IgD-negative memory B cell (primary cell): ENCODE data around the gene BCL7A. TPM values are rescaled to one million over a fixed set of nuclear protein-coding genes. Genes with fewer than 3 reads are reported as not detected.
"Not testable (repeated sequence)": the region's sequence is repeated elsewhere in the genome, so short reads cannot be mapped to it uniquely, and the experiment has no call there.

Experiments used
- H3K27ac Mint-ChIP-seq, 3 donors: one replicate each; pipeline ENCODE4 v1.8.0; 2020 to 2022; ENCODE audit warnings: mild to moderate bottlenecking in 3 of 3, mixed read lengths in 3 of 3, moderate library complexity in 1 of 3
- H3K27me3 Mint-ChIP-seq: one replicate; pipeline ENCODE4 v1.8.0; 2021; ENCODE audit warnings: mixed read lengths
- H3K36me3 Mint-ChIP-seq: one replicate; pipeline ENCODE4 v1.8.0; 2020; ENCODE audit warnings: mild to moderate bottlenecking, mixed read lengths
- H3K4me1 Mint-ChIP-seq, 3 donors: one replicate each; pipeline ENCODE4 v1.8.0; 2020 to 2022; ENCODE audit warnings: mixed read lengths in 3 of 3, mild to moderate bottlenecking in 1 of 3
- H3K4me3 Mint-ChIP-seq, 4 donors: one replicate each; pipeline ENCODE4 v1.8.0; 2020 to 2022; ENCODE audit warnings: mild to moderate bottlenecking in 4 of 4, mixed read lengths in 4 of 4, moderate library complexity in 3 of 4
- H3K9me3 Mint-ChIP-seq, 3 donors: one replicate each; pipeline ENCODE4 v1.8.0; 2020 to 2021; ENCODE audit warnings: mixed read lengths in 3 of 3, mild to moderate bottlenecking in 1 of 3
- polyA plus RNA-seq: library from polyadenylated mRNA; unstranded; fragments of 300-500 nt; fragmentation: Illumina TruSeq; gene quantifications from one replicate; pipeline ENCODE4 v1.2.3, GENCODE V29; 2021

BCL7A gene
- polyA plus RNA-seq, 1 donor from 2014 or later: 18.7 TPM

DNA sequence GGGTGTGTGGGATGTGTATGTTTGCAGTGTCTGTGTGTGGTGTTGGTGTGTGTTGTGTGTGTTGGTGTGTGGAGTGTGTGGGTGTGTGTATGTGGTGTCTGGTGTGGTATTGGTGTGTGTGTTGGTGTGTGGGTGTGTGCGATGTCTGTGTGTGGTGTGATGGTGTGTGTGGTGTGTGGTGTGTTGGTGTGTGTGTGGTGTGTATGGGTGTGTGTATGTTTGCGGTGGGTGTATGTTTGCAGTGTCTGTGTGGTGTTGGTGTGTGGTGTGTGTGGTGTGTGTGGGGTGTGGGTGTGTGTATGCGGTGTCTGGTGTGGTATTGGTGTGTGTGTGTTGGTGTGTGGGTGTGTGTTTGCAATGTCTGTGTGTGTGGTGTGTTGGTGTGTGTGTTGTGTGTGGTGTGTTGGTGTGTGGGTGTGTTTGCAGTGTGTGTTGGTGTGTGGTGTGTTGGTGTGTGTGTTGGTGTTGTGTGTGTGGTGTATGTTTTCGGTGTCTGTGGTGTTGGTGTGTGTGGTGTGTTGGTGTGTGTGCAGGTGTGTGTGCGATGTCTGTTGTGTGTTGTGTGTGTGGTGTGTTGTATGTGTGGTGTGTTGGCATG lies 72.6 kb downstream of the BCL7A start:
- H3K9me3 Mint-ChIP-seq: no peaks in the 10 kb centered on the region
- H3K36me3 Mint-ChIP-seq: peaks cover 5% of the 10 kb centered on the region
- H3K27me3 Mint-ChIP-seq: no peaks in the 10 kb centered on the region
- no peak overlapping the region for H3K27ac Mint-ChIP-seq
- H3K4me3 Mint-ChIP-seq: no peak overlapping the region
- H3K4me1 Mint-ChIP-seq: peaks cover 32 to 36% (median 33%) of the 10 kb centered on the region in 3 donors

DNA sequence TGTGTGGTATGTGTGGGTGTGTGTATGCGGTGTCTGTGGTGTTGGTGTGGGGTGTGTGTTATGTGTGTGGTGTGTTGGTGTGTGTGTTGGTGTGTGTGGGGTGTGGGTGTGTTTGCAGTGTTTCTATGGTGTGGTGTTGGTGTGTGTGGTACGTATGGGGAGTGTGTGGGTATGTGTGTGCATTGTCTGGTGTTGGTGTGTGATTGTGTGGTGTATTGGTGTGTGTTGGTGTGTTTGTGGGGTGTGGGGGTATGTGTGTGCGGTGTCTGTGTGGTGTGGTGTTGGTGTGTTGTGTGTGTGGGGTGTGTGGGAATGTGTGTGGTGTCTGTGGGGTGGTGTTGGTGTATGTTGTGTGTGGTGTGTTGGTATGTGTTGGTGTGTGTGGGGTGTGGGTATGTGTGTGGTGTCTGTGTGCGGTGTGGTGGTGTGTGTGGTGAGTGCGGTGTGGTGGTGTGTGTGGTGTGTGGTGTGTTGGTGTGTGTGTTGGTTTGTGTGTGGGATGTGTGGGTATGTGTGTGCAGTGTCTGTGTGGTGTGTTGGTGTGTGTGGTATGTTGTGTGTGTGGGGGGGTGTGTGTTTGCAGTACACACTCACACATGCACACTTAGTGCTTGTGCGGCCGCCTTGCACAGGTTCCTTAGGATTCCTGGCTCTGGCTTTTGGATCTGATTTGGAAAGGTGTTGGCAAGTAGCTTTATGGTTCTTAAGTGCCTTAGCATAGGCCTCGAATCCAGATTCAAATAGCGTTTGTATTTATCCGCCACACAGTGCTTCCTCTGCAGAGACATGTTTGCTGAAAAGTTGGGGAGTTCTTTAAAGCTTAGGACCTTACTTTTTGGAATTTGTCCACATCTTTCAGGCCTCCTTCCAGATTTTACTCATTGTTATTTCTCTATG lies 73.3 kb downstream of the BCL7A start:
- no peak overlapping the region for H3K4me3 Mint-ChIP-seq
- no peaks in the 10 kb centered on the region for H3K27me3 Mint-ChIP-seq
- H3K27ac Mint-ChIP-seq: no peak overlapping the region

DNA sequence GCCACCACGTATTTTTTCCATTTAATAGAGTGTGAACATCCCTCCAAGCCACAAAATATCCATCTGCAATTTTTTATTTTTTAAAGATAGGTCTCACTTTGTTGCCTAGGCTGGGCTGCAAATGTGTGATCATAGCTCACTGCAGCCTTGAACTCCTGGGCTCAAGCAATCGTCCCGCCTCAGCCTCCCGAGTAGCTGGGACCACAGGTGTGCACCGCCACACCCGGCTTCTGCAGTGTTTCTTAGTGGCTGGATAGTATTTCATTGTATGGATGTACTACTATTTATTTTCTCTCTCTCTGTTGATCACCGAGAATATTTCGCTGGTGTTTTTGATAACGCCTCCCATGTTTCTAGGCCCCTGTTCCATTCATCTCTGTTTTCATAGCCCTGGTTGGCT lies 74.3 kb downstream of the BCL7A start:
- no peak overlapping the region for H3K4me3 Mint-ChIP-seq

More for the DNA sequence above, 73.3 kb downstream of the BCL7A start:
- peaks cover 35 to 40% (median 35%) of the 10 kb centered on the region in 3 donors for H3K4me1 Mint-ChIP-seq
- H3K9me3 Mint-ChIP-seq: no peaks in the 10 kb centered on the region
- H3K36me3 Mint-ChIP-seq: no peaks in the 10 kb centered on the region

DNA sequence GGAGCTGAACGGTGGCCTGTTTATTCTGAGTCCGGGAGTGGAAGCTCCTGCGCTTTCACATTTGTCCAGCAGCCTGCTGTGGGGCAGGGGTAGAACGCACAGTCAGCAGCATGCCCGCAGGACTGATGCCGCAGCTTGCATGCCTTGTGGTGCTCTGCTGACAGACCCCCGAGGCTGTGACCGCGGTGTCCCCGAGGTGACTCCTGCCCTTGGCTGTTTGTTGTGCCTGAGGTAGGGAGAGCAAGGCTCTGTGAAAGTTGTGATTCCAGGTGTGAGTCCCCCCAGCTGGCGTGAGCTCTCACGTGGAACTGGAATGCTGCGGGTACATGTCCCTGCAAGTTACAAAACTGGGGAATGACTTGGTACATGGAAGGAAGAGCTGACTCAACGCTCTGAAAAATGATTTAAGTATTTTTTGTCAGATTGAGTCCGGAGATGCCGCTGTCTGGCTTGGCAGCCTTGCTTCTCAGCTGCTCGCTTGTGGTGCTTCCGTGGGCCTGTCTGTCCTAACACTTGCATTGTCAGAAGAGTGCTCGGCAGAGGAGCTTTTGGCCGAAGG lies 75.0 kb downstream of the BCL7A start:
- no peaks in the 10 kb centered on the region for H3K27me3 Mint-ChIP-seq
- no peak overlapping the region for H3K27ac Mint-ChIP-seq
- H3K4me3 Mint-ChIP-seq: no peak overlapping the region
- H3K4me1 Mint-ChIP-seq: peaks cover 38 to 45% (median 40%) of the 10 kb centered on the region in 3 donors
- H3K9me3 Mint-ChIP-seq: no peaks in the 10 kb centered on the region
- H3K36me3 Mint-ChIP-seq: no peaks in the 10 kb centered on the region

More for the DNA sequence above, 74.3 kb downstream of the BCL7A start:
- Mint-ChIP-seq H3K9me3 (no peaks in the 10 kb centered on the region), H3K27me3 (no peaks in the 10 kb centered on the region), H3K36me3 (no peaks in the 10 kb centered on the region), H3K4me1 (peaks cover 40 to 45% (median 44%) of the 10 kb centered on the region in 3 donors), H3K27ac (no peak overlapping the region)

DNA sequence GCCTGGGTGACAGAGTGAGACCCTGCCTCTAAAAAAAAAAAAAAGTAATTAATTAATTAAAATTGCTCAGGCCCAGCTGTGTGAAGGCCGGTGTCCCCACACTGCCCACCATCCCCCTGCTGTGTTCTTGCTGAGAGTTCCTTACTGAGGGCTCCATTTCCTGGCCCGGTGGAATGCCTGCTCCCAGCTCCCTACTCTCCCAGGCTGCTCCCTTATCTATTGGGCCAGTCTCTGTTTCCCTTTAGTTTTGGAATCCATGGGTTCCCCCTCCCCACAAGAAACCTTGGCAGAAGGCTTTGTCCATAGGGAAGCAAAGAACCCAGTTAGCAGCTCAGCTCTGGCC lies 75.9 kb downstream of the BCL7A start:
- Mint-ChIP-seq H3K27ac (peak overlapping the region in 1 of 3 donors; percentile 76), H3K36me3 (peaks cover 2% of the 10 kb centered on the region), H3K4me3 (no peak overlapping the region), H3K4me1 (peaks cover 38 to 46% (median 43%) of the 10 kb centered on the region in 3 donors), H3K27me3 (no peaks in the 10 kb centered on the region), H3K9me3 (no peaks in the 10 kb centered on the region)

DNA sequence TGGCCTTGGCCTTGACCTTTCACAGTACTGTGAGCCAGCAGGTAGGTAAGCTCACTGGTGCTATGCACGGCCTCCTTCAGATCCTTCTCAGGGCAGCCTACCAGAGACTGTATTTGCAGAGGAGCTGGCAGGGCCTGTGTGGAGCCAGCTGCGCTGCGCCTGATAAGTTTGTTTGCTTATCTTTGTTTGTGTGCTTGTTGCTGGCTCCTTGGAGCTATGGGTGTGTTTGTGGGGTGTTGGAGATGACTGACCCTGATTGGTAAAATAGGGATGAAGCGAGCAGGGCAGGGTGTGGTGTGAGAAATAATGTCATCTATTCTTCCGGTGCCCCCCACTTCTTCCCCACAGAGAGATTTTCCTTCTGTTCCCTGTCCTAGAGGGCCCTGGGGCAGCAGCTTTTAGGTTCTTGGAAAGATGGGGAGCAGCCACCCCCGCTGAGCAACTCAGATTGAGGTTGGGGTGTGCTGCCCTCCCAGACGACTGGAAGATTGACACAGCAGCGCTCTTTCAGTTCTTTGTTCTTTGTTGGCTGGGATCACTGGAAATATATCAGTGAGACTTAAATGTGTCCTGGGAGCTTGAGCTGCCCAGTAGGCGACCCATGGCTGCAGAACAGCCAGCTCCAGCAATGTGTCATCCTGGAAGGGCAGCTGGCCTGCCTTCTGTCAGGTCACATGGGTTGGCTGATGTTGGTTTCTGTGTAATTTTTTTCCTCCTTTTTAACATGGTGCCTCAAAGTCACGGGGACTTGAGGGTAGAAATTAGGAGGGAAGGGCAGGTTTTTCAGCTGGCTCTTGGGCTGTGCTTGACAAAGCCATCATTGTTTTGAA lies 76.5 kb downstream of the BCL7A start:
- H3K27ac Mint-ChIP-seq: peak overlapping the region in 1 of 3 donors; percentile 76
- H3K36me3 Mint-ChIP-seq: peaks cover 4% of the 10 kb centered on the region
- peak overlapping the region in 2 of 4 donors; percentile 43 to 83 for H3K4me3 Mint-ChIP-seq
- no peaks in the 10 kb centered on the region for H3K27me3 Mint-ChIP-seq
- H3K4me1 Mint-ChIP-seq: peaks cover 40 to 48% (median 45%) of the 10 kb centered on the region in 3 donors
- no peaks in the 10 kb centered on the region for H3K9me3 Mint-ChIP-seq

DNA sequence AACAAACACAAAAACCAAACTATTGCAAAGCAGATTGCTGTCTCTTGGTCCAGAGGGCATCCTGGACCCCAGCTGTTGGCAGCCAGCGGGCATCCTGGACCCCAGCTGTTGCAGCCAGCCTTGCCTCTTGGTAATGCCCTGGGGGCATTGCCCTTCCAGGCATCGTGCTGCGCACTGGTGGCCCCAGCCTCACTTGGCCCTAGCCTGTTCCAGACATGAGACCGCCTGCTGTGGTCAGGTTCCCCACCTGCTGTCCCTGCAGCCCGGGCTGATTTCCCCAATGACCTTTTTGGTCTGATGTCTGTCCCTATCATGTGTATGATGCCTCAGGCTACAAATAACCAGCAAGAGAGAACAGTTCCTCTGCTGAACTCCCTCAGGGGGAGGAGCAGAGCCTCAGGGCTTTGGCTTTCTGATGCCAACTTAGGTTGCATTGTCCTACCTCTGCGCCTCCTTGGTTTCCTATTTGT lies 77.6 kb downstream of the BCL7A start:
- Mint-ChIP-seq H3K4me1 (peaks cover 40 to 51% (median 51%) of the 10 kb centered on the region in 3 donors), H3K4me3 (peak overlapping the region in 2 of 4 donors; percentile 61 to 81)

DNA sequence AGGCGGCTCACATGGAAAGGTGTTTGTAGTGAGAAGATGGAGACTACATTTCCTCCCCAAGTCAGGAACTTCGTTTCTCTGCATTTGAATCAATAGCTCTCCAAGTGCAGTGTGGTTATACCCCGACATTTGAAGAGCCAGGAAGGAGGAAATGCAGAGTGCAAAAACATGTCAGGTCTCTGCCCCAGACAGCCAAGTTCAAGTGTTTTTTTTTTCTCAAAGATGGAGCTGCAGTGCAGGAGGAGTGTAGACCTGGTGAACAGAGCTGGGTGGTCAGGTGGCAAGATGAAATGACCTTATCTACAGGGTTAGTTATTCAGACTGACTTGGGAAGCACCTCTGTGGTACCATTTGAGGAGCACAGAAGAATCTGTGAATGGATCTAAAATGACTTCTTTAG lies 78.2 kb downstream of the BCL7A start:
- Mint-ChIP-seq H3K36me3 (peaks cover 4% of the 10 kb centered on the region), H3K4me3 (peak overlapping the region in 3 of 4 donors; percentile 50 to 81 (median 61)), H3K9me3 (no peaks in the 10 kb centered on the region), H3K27ac (peak overlapping the region in 2 of 3 donors; percentile 71 to 86), H3K27me3 (no peaks in the 10 kb centered on the region), H3K4me1 (peaks cover 42 to 54% (median 53%) of the 10 kb centered on the region in 3 donors)

More for the DNA sequence above, 77.6 kb downstream of the BCL7A start:
- Mint-ChIP-seq H3K27me3 (no peaks in the 10 kb centered on the region), H3K27ac (peak overlapping the region in 2 of 3 donors; percentile 71 to 86), H3K9me3 (no peaks in the 10 kb centered on the region), H3K36me3 (peaks cover 4% of the 10 kb centered on the region)

DNA sequence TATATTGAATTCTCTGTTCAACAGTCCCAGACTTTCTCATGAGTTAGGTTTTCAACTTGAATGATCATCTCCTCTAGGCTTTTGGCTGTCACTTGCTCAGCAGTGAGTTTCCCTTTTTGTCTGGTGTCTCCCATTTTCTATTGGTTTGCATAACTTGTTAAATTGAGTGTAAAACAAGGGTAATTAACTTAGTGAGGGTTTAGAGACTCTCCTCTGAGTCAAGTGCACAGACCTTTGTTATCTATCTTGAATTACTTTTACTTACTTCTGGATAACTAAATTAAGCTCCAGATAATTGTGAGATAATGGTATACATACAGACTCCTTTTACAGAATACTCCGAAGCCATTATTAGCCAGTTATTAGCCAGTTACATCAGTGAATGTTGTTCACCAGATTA lies 78.9 kb downstream of the BCL7A start:
- Mint-ChIP-seq H3K4me1 (peaks cover 46 to 56% (median 56%) of the 10 kb centered on the region in 3 donors), H3K4me3 (peak overlapping the region in 1 of 4 donors; percentile 78), H3K9me3 (no peaks in the 10 kb centered on the region), H3K36me3 (peaks cover 4% of the 10 kb centered on the region), H3K27me3 (no peaks in the 10 kb centered on the region), H3K27ac (peak overlapping the region in 1 of 3 donors; percentile 64)

DNA sequence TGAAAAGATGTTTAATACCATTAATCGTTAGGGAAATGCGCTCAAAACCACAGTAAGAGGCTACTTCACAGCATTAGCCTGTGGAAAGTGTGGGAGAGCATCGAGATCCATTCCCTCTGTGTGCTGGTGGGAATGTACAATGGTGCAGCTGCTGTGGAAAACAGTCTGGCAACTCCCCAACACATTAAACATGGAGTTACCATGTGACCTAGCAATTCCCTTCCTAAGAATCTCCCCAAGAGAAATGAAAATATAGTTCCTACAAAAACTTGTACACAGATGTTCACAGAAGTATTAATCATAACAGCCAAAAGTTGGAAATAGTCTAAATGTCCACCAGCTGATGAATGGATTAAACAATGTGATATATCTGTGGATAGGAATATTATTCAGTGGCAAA lies 80.6 kb downstream of the BCL7A start:
- peaks cover 41 to 58% (median 57%) of the 10 kb centered on the region in 3 donors for H3K4me1 Mint-ChIP-seq
- no peak overlapping the region for H3K27ac Mint-ChIP-seq
- no peaks in the 10 kb centered on the region for H3K9me3 Mint-ChIP-seq
- no peaks in the 10 kb centered on the region for H3K27me3 Mint-ChIP-seq
- peaks cover 8% of the 10 kb centered on the region for H3K36me3 Mint-ChIP-seq
- H3K4me3 Mint-ChIP-seq: no peak overlapping the region

DNA sequence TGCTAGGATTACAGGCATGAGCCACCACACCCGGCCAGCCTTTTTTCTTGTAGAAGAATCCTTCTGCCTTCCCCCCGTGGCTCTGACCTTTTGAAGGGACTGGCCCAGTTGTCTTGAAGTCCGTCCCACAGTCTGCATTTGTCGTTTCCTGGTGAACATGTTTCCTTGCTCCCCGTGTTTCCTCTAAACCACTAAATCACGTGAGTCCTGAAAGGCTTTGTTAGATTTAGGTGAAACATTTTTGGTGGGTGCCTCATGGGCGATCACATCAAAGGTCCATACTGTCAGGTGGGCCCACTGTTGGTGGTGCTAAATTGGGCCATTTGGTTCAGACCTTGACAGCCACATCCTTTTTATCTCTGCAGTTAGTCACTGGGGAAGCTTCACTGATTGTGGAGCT lies 83.2 kb downstream of the BCL7A start:
- H3K27me3 Mint-ChIP-seq: no peaks in the 10 kb centered on the region
- H3K4me3 Mint-ChIP-seq: peak overlapping the region in 1 of 4 donors; percentile 8
- H3K4me1 Mint-ChIP-seq: peaks cover 31 to 49% (median 48%) of the 10 kb centered on the region in 3 donors
- no peak overlapping the region for H3K27ac Mint-ChIP-seq
- H3K9me3 Mint-ChIP-seq: no peaks in the 10 kb centered on the region
- peaks cover 11% of the 10 kb centered on the region for H3K36me3 Mint-ChIP-seq

DNA sequence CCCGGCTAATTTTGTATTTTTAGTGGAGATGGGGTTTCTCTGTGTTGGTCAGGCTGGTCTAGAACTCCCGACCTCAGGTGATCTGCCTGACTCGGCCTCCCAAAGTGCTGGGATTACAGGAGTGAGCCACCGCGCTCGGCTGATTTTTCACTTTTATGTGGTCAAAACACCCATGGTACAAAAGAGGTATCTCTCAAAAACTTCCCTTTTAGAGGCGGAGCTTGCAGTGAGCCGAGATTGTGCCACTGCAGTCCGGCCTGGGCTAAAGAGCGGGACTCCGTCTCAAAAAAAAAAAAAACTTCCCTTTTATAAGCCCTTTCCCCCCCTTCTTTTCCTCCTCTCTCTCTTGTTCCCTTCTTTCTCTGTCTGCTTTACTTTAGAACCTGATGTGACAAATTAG lies 83.8 kb downstream of the BCL7A start:
- H3K4me3 Mint-ChIP-seq: peak overlapping the region in 2 of 4 donors; percentile 58 to 78
- not testable (repeated sequence) for H3K27me3 Mint-ChIP-seq, H3K9me3 Mint-ChIP-seq, H3K27ac Mint-ChIP-seq
- peaks cover 11% of the 10 kb centered on the region for H3K36me3 Mint-ChIP-seq
- peaks cover 25 to 43% (median 42%) of the 10 kb centered on the region in 3 donors for H3K4me1 Mint-ChIP-seq

DNA sequence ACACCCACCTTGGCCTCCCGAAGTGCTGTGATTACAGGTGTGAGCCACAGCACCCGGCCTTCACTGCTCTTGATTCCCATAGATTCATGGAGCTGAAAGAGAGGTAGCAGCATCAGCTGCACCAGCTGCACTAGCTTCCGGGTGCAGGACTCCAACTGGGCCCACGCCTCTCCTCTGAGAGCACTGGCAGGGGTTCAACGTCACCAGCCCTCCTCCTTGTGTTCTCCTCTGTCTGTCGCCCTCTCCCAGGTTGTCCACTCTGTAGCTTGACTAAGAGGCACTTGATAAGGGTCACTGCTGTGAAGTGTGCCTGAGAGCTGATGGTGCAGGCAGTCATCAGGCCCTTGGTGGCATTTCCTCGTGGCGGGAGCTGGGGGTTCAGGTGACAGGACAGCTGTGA lies 85.2 kb downstream of the BCL7A start:
- no peak overlapping the region for H3K4me3 Mint-ChIP-seq
- H3K4me1 Mint-ChIP-seq: peaks cover 20 to 38% (median 35%) of the 10 kb centered on the region in 3 donors
- H3K9me3 Mint-ChIP-seq: no peaks in the 10 kb centered on the region
- no peak overlapping the region for H3K27ac Mint-ChIP-seq
- H3K36me3 Mint-ChIP-seq: peaks cover 11% of the 10 kb centered on the region
- H3K27me3 Mint-ChIP-seq: no peaks in the 10 kb centered on the region

DNA sequence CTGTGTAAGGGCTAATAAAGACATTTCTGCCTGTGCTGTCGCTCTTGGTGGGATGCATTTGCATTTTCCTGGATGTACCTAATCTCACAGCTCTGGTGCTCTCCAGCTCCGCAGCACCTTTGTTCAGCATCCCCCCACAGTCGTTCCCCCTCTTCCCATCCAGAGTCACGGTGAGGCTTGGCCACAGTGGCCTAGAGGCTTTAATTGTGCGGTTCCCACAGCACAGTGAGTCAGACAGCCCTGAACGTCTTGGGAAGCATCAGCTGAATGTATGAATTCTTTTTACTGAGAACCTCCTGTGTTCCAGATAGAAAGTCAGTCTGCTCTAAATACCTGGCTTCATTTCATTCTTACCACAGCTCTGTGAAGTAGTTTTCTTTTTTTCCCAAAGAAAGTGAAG lies 85.6 kb downstream of the BCL7A start:
- Mint-ChIP-seq H3K27me3 (no peaks in the 10 kb centered on the region), H3K4me1 (peaks cover 20 to 40% (median 39%) of the 10 kb centered on the region in 3 donors), H3K4me3 (no peak overlapping the region), H3K9me3 (no peaks in the 10 kb centered on the region), H3K36me3 (peaks cover 14% of the 10 kb centered on the region), H3K27ac (no peak overlapping the region)
